K562 (cell line): ENCODE measurements around the gene EIF4G1. TPM values are rescaled to one million over a fixed set of nuclear protein-coding genes. Genes with fewer than 3 reads are reported as not detected.

Experiments
- CBFA2T3 ChIP-seq: fragments of 450-650 bp; IDR thresholded peaks from 2 replicates; pipeline ENCODE4 v1.6.1; 2017
- CC2D1A ChIP-seq: fragments of 450-650 bp; IDR thresholded peaks from 2 replicates; pipeline ENCODE4 v1.6.1; 2017; ENCODE audit warnings: mild to moderate bottlenecking
- CCNT2 ChIP-seq: IDR thresholded peaks from 2 replicates; pipeline ENCODE4 v1.6.1; 2011; ENCODE audit warnings: borderline replicate concordance, low read depth, mild to moderate bottlenecking, moderate library complexity, mixed read lengths, low read length; ENCODE audit not compliant: insufficient read length; ENCODE audit errors: extremely low read depth
- COPS2 ChIP-seq: fragments of 450-650 bp; conservative IDR thresholded peaks from 2 replicates; pipeline ENCODE4 v1.6.1; 2016; ENCODE audit warnings: mild to moderate bottlenecking, moderate library complexity
- GABPB1 ChIP-seq: sonication (generic); formaldehyde crosslinking; IDR thresholded peaks from 2 replicates; pipeline ENCODE4 v1.8.0; 2022; ENCODE audit warnings: mild to moderate bottlenecking, missing genetic modification reagents
- HMGN3 ChIP-seq: IDR thresholded peaks from 2 replicates; pipeline ENCODE4 v1.6.1; 2011; ENCODE audit warnings: borderline replicate concordance, low read depth, mild to moderate bottlenecking, mixed read lengths, low read length; ENCODE audit not compliant: insufficient read length; ENCODE audit errors: extremely low read depth
- JUN ChIP-seq, 2 experiments: sonication (generic) in 1 of 2; formaldehyde crosslinking in 1 of 2; IDR thresholded peaks; 2 replicates each; pipeline versions ENCODE4 v1.6.1 to v1.8.0; 2012 to 2022; ENCODE audit warnings: borderline replicate concordance in 2 of 2, mild to moderate bottlenecking in 2 of 2, improper control_type of control experiment in 1 of 2, low read depth in 1 of 2, low read length in 1 of 2, missing genetic modification reagents in 1 of 2
- MYNN ChIP-seq, 2 experiments: sonication (generic); formaldehyde crosslinking in 1 of 2; IDR thresholded peaks; 2 replicates each; pipeline versions ENCODE4 v1.5.0 to v1.6.1; 2016 to 2020; ENCODE audit warnings: antibody characterized with exemption in 1 of 2, missing genetic modification reagents in 1 of 2
- SRSF7 ChIP-seq: fragments of 200-400 bp; formaldehyde crosslinking; optimal IDR thresholded peaks from 2 replicates; pipeline ENCODE3; 2017; ENCODE audit warnings: mild to moderate bottlenecking, low read depth, low read length
- SRSF9 ChIP-seq: fragments of 200-400 bp; formaldehyde crosslinking; IDR thresholded peaks from 2 replicates; pipeline ENCODE4 v1.6.1; 2017; ENCODE audit warnings: low read depth, low read length, borderline replicate concordance
- TARDBP ChIP-seq: fragments of 450-650 bp; IDR thresholded peaks from 2 replicates; pipeline ENCODE4 v1.6.1; 2016
- ZNF311 ChIP-seq: fragments of 250-450 bp; sonication (Bioruptor Pico); IDR thresholded peaks from 2 replicates; pipeline ENCODE4 v1.4.0; 2020; ENCODE audit warnings: mild to moderate bottlenecking, moderate library complexity
- ZNF347 ChIP-seq: fragments of 450-650 bp; formaldehyde crosslinking; IDR thresholded peaks from 2 replicates; pipeline ENCODE4 v1.4.0; 2020; ENCODE audit warnings: low read depth, mild to moderate bottlenecking, moderate library complexity
- ZNF41 ChIP-seq: fragments of 250-450 bp; sonication (Bioruptor Pico); conservative IDR thresholded peaks from 2 replicates; pipeline ENCODE4 v1.4.0; 2020; ENCODE audit warnings: mild to moderate bottlenecking
- polyA plus RNA-seq, 8 experiments: library from polyadenylated mRNA; depleted of rRNA in 4 of 8; stranded (reverse) in 5 of 8; unstranded in 3 of 8; fragments of >200 nt; fragmentation: Nextera tagmentation in 2 of 8; fragmentation: Illumina TruSeq in 1 of 8; extraction: Ambion mirVana in 2 of 8; extraction: Trizol in 1 of 8; gene quantifications; 2 replicates each; pipeline versions ENCODE4 v1.2.1 to v1.2.3, GENCODE V29; 2011 to 2014; ENCODE audit warnings: inconsistent platforms in 1 of 8, missing spikeins in 1 of 8
- total RNA-seq, 7 experiments: library from RNA; depleted of rRNA in 6 of 7; stranded (reverse); fragments of >200 nt in 6 of 7; fragmentation: Illumina TruSeq in 2 of 7; extraction: Trizol in 2 of 7; gene quantifications; 2 replicates each; pipeline versions ENCODE4 v1.2.1 to v1.2.3, GENCODE V29; 2011 to 2021; ENCODE audit warnings: low replicate concordance in 1 of 7
- TF ChIP-seq, protein P1 (sequence below): sonication (generic); formaldehyde crosslinking; IDR thresholded peaks from 2 replicates; pipeline ENCODE4 v1.8.0; 2022; ENCODE audit warnings: mild to moderate bottlenecking, low read depth, missing genetic modification reagents
- TF ChIP-seq, protein P2 (sequence below): fragments of 450-650 bp; IDR thresholded peaks from 2 replicates; pipeline ENCODE4 v1.6.1; 2016; ENCODE audit warnings: borderline replicate concordance
- TF ChIP-seq, protein P3 (sequence below): fragments of 450-650 bp; formaldehyde crosslinking; IDR thresholded peaks from 2 replicates; pipeline ENCODE4 v1.4.0; 2022; ENCODE audit warnings: mild to moderate bottlenecking, moderate library complexity
- TF ChIP-seq, protein P4 (sequence below), 2 experiments: fragments of 200-800 bp in 1 of 2; sonication (Bioruptor generic) in 1 of 2; sonication (generic) in 1 of 2; formaldehyde crosslinking in 1 of 2; IDR thresholded peaks in 1 of 2; conservative IDR thresholded peaks in 1 of 2; 2 replicates each; pipeline versions ENCODE4 v1.5.0 to v1.6.1; 2016 to 2020; ENCODE audit warnings: missing compliant biosample characterization in 1 of 2, missing genetic modification characterization in 1 of 2, missing genetic modification reagents in 1 of 2
- TF ChIP-seq, protein P5 (sequence below): sonication (generic); formaldehyde crosslinking; IDR thresholded peaks from 2 replicates; pipeline ENCODE4 v1.9.0; 2022; ENCODE audit warnings: mild to moderate bottlenecking, missing genetic modification reagents

The EIF4G1 gene
- total and polyA plus RNA-seq, 9 of the 15 experiments (the other 6 are each of a cell fraction or from before 2014, with no cell fraction given): 4.6 to 505 (median 155) TPM

DNA sequence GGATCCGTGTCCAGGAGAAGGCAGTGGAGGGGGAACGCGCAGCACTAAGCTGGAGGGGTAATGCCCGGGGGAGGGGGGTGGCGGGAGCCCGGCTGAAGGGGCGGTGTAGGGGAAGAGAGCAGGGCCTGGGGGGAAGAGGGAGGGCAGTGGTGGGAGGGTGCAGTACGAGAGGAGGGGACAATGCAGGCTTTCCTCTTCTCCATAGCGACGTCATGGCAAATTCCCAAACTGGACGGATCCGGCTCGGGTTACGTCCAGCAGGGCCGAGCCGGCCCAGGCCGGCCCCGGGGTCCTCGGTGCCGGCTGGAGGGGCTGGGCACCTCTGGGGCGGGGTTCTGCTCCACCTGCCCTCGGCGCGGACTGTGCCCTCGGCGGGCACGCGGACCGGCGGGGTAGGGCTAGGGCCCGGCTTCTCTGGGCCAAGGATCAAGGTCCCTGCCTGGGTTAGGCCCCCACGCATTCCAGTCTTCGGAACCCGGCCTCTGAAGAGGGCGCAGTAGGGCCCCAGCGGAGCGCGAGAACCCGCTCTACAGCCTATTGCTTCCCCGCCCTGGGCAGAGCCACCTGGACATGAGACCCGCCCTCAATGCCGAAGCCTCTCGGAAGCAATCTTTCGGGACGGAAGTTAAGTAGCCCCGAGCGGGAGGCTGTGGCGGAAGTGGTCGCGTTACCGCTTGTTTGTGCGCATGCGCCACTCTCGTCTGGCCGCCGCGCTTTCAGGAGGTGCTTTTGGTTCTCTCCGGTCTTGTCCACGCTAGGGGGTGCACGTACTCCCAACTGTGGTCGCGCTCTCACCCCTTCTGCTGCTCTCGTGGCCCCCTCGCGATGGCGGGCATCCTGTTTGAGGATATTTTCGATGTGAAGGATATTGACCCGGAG lies 48.5 kb downstream of the EIF4G1 start (continued):
- TF ChIP-seq SRSF9 (no peak), CCNT2 (peak; percentile 87), ZNF41 (no peak), JUN (IDR thresholded peaks at IDR 0.05; ENCODE audit: borderline replicate concordance, low read depth, low read length) (peak; percentile 37; the same call in 1 of the 2 replicates), JUN (CRISPR knock-in tag; IDR thresholded peaks at IDR 0.05; ENCODE audit: borderline replicate concordance) (0 out of 2 replicates have a peak, but pooled peaks have one; percentile 25), HMGN3 (peak; percentile 93), SRSF7 (no peak), GABPB1 (CRISPR knock-in tag) (peak; percentile 96), ZNF347 (CRISPR knock-in tag) (no peak), CC2D1A (0 out of 2 replicates have a peak, but pooled peaks have one; percentile 51), MYNN (IDR thresholded peaks at IDR 0.05) (peak; percentile 35), MYNN (CRISPR knock-in tag; IDR thresholded peaks at IDR 0.05) (no peak), CBFA2T3 (no peak), TARDBP (peak; percentile 53; the same call in 1 of the 2 replicates), COPS2 (no peak), ZNF311 (CRISPR knock-in tag) (0 out of 2 replicates have a peak, but pooled peaks have one; percentile 31)
- TF ChIP-seq, protein P1, sequence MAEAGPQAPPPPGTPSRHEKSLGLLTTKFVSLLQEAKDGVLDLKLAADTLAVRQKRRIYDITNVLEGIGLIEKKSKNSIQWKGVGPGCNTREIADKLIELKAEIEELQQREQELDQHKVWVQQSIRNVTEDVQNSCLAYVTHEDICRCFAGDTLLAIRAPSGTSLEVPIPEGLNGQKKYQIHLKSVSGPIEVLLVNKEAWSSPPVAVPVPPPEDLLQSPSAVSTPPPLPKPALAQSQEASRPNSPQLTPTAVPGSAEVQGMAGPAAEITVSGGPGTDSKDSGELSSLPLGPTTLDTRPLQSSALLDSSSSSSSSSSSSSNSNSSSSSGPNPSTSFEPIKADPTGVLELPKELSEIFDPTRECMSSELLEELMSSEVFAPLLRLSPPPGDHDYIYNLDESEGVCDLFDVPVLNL: peak; percentile 51; the same call in 1 of the 2 replicates
- TF ChIP-seq, protein P2, sequence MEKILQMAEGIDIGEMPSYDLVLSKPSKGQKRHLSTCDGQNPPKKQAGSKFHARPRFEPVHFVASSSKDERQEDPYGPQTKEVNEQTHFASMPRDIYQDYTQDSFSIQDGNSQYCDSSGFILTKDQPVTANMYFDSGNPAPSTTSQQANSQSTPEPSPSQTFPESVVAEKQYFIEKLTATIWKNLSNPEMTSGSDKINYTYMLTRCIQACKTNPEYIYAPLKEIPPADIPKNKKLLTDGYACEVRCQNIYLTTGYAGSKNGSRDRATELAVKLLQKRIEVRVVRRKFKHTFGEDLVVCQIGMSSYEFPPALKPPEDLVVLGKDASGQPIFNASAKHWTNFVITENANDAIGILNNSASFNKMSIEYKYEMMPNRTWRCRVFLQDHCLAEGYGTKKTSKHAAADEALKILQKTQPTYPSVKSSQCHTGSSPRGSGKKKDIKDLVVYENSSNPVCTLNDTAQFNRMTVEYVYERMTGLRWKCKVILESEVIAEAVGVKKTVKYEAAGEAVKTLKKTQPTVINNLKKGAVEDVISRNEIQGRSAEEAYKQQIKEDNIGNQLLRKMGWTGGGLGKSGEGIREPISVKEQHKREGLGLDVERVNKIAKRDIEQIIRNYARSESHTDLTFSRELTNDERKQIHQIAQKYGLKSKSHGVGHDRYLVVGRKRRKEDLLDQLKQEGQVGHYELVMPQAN: peak; percentile 71
- TF ChIP-seq, protein P3, sequence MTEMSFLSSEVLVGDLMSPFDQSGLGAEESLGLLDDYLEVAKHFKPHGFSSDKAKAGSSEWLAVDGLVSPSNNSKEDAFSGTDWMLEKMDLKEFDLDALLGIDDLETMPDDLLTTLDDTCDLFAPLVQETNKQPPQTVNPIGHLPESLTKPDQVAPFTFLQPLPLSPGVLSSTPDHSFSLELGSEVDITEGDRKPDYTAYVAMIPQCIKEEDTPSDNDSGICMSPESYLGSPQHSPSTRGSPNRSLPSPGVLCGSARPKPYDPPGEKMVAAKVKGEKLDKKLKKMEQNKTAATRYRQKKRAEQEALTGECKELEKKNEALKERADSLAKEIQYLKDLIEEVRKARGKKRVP (CRISPR knock-in tag): 0 out of 2 replicates have a peak, but pooled peaks have one; percentile 13
- TF ChIP-seq, protein P4, sequence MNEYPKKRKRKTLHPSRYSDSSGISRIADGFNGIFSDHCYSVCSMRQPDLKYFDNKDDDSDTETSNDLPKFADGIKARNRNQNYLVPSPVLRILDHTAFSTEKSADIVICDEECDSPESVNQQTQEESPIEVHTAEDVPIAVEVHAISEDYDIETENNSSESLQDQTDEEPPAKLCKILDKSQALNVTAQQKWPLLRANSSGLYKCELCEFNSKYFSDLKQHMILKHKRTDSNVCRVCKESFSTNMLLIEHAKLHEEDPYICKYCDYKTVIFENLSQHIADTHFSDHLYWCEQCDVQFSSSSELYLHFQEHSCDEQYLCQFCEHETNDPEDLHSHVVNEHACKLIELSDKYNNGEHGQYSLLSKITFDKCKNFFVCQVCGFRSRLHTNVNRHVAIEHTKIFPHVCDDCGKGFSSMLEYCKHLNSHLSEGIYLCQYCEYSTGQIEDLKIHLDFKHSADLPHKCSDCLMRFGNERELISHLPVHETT (CRISPR knock-in tag; conservative IDR thresholded peaks at IDR 0.05 in 1 of 2, IDR thresholded peaks at IDR 0.05 in 1 of 2): peak in 1 of 2 experiments; percentile 43; a peak in 1 of 4 replicates
- TF ChIP-seq, protein P5, sequence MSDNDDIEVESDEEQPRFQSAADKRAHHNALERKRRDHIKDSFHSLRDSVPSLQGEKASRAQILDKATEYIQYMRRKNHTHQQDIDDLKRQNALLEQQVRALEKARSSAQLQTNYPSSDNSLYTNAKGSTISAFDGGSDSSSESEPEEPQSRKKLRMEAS (CRISPR knock-in tag): peak; percentile 70
